Measurements from ENCODE around the gene XRN1.

The XRN1 gene

DNA sequence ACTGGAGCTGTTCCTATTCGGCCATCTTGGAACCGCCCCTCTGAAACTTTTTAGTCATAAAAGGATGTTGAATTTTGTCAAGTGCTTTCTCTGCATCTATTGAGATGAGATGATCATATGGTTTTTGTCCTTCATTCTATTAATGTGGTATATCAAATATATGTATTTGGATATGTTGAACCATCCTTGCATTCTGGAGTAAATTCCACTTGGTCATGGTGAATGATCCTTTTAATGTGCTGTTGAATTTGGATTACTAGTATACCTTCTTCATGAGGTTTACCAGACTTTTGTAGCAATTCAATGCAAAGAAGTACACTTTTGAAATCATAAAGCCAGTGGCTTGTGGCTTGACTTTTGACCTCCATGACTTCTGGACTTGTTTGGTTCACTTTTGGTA is 33.4 kb upstream of the XRN1 start:
- TF ChIP-seq CTCF (IDR thresholded peaks at IDR 0.05; ENCODE audit: extremely low read depth, insufficient read depth, missing control alignments) = no peak
- in situ Hi-C loops (cut with MboI; ENCODE audit: low pct_unique_long_range_greater_than_20kb, low sequenced_read_pairs, unreplicated experiment) = no loop called here
- DNase-seq (ENCODE audit: low spot score) = no peak

DNA sequence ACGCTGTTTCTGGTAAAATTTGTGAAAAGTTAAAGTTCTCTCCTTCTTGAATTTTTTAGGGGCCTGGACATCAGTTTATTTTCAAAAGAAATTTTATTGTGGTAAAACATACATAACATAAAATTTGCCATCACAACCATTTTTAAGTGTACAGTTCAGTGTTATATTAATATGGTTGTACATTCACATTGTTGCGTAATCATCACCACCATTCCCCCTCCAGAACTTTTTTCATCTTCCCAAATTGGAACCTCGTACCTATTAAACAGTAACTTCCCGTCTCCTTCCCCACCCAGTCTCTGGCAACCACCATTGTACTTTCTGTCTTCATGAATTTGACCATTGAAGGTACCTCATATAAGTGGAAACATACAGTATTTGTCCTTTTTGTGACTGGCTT is 23.0 kb upstream of the XRN1 start:
- DNase-seq (ENCODE audit: low spot score) = no peak
- TF ChIP-seq CTCF (IDR thresholded peaks at IDR 0.05; ENCODE audit: extremely low read depth, insufficient read depth, missing control alignments) = no peak
- in situ Hi-C loops (cut with MboI; ENCODE audit: low pct_unique_long_range_greater_than_20kb, low sequenced_read_pairs, unreplicated experiment) = no loop called here

DNA sequence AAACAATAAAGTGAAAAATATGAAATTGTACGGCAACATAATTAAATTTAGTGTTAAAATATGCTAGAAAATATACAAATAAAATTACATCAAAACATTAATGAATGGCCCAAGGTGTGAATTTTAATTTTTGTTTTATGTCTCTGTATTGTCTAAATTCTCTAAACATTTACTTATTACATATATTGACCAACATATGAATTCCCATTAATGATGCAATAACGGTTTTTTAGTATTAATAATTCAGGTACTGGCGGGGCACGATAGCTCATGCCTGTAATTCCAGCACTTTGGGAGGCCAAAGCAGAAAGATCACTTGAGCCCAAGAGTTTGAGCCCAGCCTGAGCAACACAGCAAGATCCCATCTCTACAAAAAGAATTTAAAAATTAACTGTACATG is 20.6 kb upstream of the XRN1 start:
- no peak for DNase-seq (ENCODE audit: low spot score)
- TF ChIP-seq CTCF (IDR thresholded peaks at IDR 0.05; ENCODE audit: extremely low read depth, insufficient read depth, missing control alignments) = no peak
- in situ Hi-C loops (cut with MboI; ENCODE audit: low pct_unique_long_range_greater_than_20kb, low sequenced_read_pairs, unreplicated experiment) = no loop called here

DNA sequence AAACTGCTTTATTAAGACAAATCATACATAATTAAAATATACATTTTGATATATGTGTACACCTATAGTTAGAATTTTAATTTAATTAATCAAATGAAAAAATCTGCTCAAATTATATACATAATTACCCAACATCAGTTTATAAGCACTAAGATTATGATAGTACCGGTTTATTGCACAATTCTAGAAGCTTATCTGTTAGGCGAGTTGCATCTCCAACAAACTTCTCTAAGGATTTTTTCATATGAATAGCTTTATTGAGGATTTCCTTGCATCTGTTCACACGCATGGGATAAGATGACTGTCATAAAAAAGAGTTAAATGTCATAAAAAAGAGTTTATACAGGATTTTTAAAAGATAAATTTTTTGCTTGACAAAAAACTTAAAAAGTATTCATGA is 19.9 kb upstream of the XRN1 start:
- no peak for DNase-seq (ENCODE audit: low spot score)
- in situ Hi-C loops (cut with MboI; ENCODE audit: low pct_unique_long_range_greater_than_20kb, low sequenced_read_pairs, unreplicated experiment) = no loop called here

GRCh38 chr3:142460689-142461088 is 12.9 kb upstream of the XRN1 start:
- no peak for TF ChIP-seq CTCF (IDR thresholded peaks at IDR 0.05; ENCODE audit: extremely low read depth, insufficient read depth, missing control alignments)
- in situ Hi-C loops (cut with MboI; ENCODE audit: low pct_unique_long_range_greater_than_20kb, low sequenced_read_pairs, unreplicated experiment) = no loop called here
- no peak for DNase-seq (ENCODE audit: low spot score)

More for the DNA sequence above, 19.9 kb upstream of the XRN1 start:
- no peak for TF ChIP-seq CTCF (IDR thresholded peaks at IDR 0.05; ENCODE audit: extremely low read depth, insufficient read depth, missing control alignments)

GRCh38 chr3:142459929-142460328 is 12.1 kb upstream of the XRN1 start:
- in situ Hi-C loops (cut with MboI; ENCODE audit: low pct_unique_long_range_greater_than_20kb, low sequenced_read_pairs, unreplicated experiment) = no loop called here
- DNase-seq (ENCODE audit: low spot score) = no peak
- no peak for TF ChIP-seq CTCF (IDR thresholded peaks at IDR 0.05; ENCODE audit: extremely low read depth, insufficient read depth, missing control alignments)

DNA sequence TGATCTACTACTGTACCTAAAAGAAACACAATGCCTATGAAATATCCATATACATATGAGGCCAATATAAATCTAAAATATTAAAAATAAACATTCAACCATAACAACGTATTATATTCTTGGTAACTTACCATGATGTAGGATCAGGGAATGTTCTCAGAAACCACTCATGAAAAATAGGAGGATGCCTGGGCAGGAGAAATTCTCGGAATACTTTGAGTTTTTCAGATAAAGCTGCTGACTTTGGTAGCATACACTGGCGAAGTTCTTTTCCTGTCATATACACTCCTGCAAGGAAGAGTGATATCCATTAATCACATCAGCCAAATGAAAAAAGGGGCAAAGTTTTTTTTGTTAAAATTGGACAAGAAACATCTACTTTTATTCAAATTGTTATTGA is 11.3 kb upstream of the XRN1 start:
- no peak for TF ChIP-seq CTCF (IDR thresholded peaks at IDR 0.05; ENCODE audit: extremely low read depth, insufficient read depth, missing control alignments)
- DNase-seq (ENCODE audit: low spot score) = no peak
- in situ Hi-C loops (cut with MboI; ENCODE audit: low pct_unique_long_range_greater_than_20kb, low sequenced_read_pairs, unreplicated experiment) = no loop called here
